K562 (cell line): ENCODE measurements around the gene CCDC3. TPM values are rescaled to one million over a fixed set of nuclear protein-coding genes. Genes with fewer than 3 reads are reported as not detected.

Experiments used
- AFF4 ChIP-seq: sonication (generic); formaldehyde crosslinking; IDR thresholded peaks from 2 replicates; pipeline ENCODE4 v1.8.0; 2023; ENCODE audit warnings: mild to moderate bottlenecking, missing genetic modification reagents
- DMBX1 ChIP-seq: fragments of 250-450 bp; sonication (Bioruptor Pico); IDR thresholded peaks from 2 replicates; pipeline ENCODE4 v1.8.0; 2022; ENCODE audit warnings: inconsistent platforms, mild to moderate bottlenecking, moderate library complexity, borderline replicate concordance
- GTF2A2 ChIP-seq: IDR thresholded peaks from 2 replicates; pipeline ENCODE4 v1.6.1; 2016; ENCODE audit warnings: mild to moderate bottlenecking, missing genetic modification characterization, missing compliant biosample characterization
- NR4A1 ChIP-seq, 2 experiments: fragments of 250-450 bp in 1 of 2; fragments of 450-650 bp in 1 of 2; sonication (Bioruptor Pico) in 1 of 2; IDR thresholded peaks; 2 replicates each; pipeline versions ENCODE4 v1.4.0 to v1.6.1; 2016 to 2020; ENCODE audit warnings: mild to moderate bottlenecking in 2 of 2, missing compliant biosample characterization in 1 of 2, missing genetic modification characterization in 1 of 2, moderate library complexity in 1 of 2
- PTRF ChIP-seq: fragments of 450-650 bp; IDR thresholded peaks from 2 replicates; pipeline ENCODE4 v1.6.1; 2016; ENCODE audit warnings: mild to moderate bottlenecking, missing genetic modification characterization, missing compliant biosample characterization
- PTTG1 ChIP-seq: fragments of 450-650 bp; IDR thresholded peaks from 2 replicates; pipeline ENCODE4 v1.6.1; 2016; ENCODE audit warnings: low read depth, mild to moderate bottlenecking, missing genetic modification characterization, missing compliant biosample characterization
- ZNF717 ChIP-seq: fragments of 250-450 bp; sonication (Bioruptor Pico); IDR thresholded peaks from 2 replicates; pipeline ENCODE4 v1.5.0; 2021
- polyA plus RNA-seq, 8 experiments: library from polyadenylated mRNA; depleted of rRNA in 4 of 8; stranded (reverse) in 5 of 8; unstranded in 3 of 8; fragments of >200 nt; fragmentation: Nextera tagmentation in 2 of 8; fragmentation: Illumina TruSeq in 1 of 8; extraction: Ambion mirVana in 2 of 8; extraction: Trizol in 1 of 8; gene quantifications; 2 replicates each; pipeline versions ENCODE4 v1.2.1 to v1.2.3, GENCODE V29; 2011 to 2014; ENCODE audit warnings: inconsistent platforms in 1 of 8, missing spikeins in 1 of 8
- total RNA-seq, 7 experiments: library from RNA; depleted of rRNA in 6 of 7; stranded (reverse); fragments of >200 nt in 6 of 7; fragmentation: Illumina TruSeq in 2 of 7; extraction: Trizol in 2 of 7; gene quantifications; 2 replicates each; pipeline versions ENCODE4 v1.2.1 to v1.2.3, GENCODE V29; 2011 to 2021; ENCODE audit warnings: low replicate concordance in 1 of 7
- TF ChIP-seq, protein P1 (sequence below): sonication (generic); formaldehyde crosslinking; IDR thresholded peaks from 2 replicates; pipeline ENCODE4 v1.8.1; 2022; ENCODE audit warnings: missing genetic modification reagents

Gene CCDC3
- total and polyA plus RNA-seq, 9 of the 15 experiments (the other 6 are each of a cell fraction or from before 2014, with no cell fraction given) = not detected

DNA sequence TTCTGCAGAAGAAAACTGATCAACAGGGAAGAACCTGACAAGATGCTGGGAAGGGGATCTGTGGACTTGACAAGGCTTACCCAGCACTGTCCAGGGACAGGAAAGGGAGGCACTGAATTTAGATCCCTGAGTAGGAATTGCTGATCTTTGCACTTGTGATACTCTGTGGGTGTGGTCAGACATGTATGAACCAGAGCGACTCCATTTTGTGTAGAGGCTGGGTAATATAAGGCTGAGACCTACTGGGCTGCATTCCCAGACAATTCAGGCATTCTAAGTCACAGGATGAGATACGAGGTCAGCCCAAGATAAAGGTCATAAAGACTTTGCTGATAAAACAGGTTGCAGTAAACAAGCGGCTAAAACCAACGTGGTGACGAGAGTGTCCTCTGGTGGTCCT, 60.7 kb downstream of the CCDC3 start (continued):
- TF ChIP-seq AFF4 (CRISPR knock-in tag) (no peak), DMBX1 (CRISPR knock-in tag) (0 out of 2 replicates have a peak, but pooled peaks have one; percentile 22), PTTG1 (tag) (0 out of 2 replicates have a peak, but pooled peaks have one; percentile 40), GTF2A2 (tag) (peak; percentile 66; the same call in 1 of the 2 replicates), PTRF (tag) (0 out of 2 replicates have a peak, but pooled peaks have one; percentile 27), NR4A1 (CRISPR knock-in tag; IDR thresholded peaks at IDR 0.05) (no peak), NR4A1 (tag; IDR thresholded peaks at IDR 0.05) (peak; percentile 81; the same call in 1 of the 2 replicates), ZNF717 (CRISPR knock-in tag) (no peak)
- TF ChIP-seq, protein P1, sequence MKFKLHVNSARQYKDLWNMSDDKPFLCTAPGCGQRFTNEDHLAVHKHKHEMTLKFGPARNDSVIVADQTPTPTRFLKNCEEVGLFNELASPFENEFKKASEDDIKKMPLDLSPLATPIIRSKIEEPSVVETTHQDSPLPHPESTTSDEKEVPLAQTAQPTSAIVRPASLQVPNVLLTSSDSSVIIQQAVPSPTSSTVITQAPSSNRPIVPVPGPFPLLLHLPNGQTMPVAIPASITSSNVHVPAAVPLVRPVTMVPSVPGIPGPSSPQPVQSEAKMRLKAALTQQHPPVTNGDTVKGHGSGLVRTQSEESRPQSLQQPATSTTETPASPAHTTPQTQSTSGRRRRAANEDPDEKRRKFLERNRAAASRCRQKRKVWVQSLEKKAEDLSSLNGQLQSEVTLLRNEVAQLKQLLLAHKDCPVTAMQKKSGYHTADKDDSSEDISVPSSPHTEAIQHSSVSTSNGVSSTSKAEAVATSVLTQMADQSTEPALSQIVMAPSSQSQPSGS = no peak
